HPDE6-E6E7 (cell line): ENCODE results near the gene MPZL1.
A peak's percentile ranks its signal among the peaks of the same experiment; 100 is the strongest.
"Not testable (repeated sequence)": the region's sequence is repeated elsewhere in the genome, so short reads cannot be mapped to it uniquely, and the experiment has no call there.

Experiments used
- DNase-seq: peaks from one replicate; pipeline ENCODE4 v3.0.0; 2011; ENCODE audit warnings: missing footprints; ENCODE audit errors: extremely low spot score

MPZL1 gene

DNA sequence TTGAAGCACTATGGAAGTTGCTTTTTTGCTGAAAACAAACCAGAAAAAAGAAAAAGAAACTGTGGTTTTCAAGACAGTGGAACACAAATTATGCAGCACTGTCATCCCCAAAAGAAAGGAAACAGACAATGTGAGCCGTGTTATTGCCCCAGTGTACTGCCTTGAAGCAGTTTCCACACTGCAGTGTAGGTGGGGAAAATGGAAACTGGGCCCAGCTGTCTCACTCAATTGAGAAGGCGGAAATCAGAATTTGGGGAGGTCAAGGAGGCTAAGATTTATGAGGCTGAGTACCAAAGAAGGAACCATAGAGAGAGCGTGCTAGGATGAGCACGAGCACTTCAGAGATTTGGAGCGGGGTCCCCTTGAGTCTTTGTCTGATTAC lies 55.5 kb downstream of the MPZL1 start:
- no peak for DNase-seq

DNA sequence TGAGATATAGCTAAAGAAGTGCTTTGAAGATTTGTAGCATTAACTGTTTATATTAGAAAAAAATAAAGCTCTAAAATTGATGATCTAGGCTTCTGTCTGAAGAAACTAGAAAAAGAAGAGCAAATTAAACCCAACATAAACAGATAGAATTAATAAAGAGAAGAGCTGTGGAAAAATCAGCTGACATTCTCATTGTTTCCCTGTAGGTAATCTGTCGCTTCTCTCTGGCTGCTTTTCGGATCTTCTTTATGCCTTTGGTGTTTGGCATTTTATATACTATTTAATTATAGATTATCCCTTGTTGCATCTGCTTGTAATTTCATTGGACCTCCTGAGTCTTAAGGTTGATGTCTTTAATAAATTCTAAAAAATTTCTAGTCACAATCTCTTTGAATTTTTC lies 59.8 kb downstream of the MPZL1 start:
- no peak for DNase-seq

DNA sequence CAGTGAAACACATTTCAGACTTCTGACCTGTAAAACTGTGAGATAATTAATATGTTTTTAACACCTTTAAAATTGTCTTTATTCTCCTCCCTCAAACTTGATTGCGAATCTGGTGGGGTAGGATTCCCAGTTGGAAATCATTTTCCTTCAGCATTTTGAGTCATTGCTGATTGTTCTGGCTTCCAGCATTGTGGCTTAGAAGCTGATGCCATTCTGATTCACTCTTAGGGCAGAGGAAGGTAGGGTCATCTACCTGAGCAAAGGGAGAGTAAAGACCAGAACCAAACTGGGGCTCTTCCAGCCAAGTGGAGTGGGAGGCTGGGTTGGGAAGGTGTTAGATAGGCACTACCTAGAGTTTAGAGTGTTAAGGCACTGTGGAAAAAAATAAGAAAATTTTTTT lies 61.2 kb downstream of the MPZL1 start:
- no peak for DNase-seq

DNA sequence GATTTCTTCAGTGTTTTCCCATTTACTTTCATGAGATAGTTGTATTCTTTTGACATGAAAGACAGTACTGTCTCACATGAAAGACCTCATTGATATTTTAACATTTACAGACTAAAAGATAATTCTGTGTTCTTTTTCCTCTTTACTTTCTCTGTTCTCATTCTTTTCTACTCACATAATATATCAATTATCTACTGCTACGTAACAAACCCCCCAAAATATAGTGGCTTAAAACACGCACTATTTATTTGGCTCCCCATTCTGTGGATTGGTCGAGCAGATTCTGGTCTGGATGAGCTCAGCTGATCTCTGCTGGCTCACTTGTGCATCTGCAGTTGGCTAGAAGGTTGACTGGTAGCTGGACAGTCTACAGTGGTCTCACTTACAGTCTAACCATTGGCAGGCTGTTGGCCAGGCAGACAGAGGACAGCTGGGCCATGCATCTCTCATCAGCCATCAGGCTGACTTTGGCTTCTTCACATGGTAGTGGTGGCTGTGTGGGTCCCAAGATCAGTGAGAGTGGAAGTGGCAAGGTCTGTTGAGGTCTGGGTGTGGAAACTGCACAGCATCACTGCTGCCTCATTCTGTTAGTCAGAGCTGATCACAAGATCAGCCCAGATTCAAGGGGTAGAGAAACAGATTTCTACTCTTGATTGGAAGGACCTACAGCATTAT lies 63.2 kb downstream of the MPZL1 start:
- no peak for DNase-seq

DNA sequence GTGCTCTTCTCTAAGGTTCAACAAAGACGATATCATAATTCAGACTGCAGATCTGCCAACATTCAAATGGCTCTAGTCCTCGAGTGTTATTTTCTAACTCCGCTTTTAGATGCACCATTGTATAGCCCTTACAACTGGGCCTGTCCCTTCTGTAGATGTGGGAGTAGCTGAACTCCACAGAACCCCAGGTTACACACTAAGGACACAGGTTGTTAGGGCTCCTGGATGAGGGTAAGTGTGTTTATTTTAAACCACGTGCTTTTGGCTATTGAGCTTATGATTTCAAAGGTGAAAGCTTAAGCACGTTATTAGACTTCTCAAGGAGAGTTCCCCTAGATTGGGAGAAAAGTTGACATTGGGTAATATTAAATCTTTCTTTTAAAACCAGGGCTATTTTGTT lies 64.7 kb downstream of the MPZL1 start:
- DNase-seq: no peak

DNA sequence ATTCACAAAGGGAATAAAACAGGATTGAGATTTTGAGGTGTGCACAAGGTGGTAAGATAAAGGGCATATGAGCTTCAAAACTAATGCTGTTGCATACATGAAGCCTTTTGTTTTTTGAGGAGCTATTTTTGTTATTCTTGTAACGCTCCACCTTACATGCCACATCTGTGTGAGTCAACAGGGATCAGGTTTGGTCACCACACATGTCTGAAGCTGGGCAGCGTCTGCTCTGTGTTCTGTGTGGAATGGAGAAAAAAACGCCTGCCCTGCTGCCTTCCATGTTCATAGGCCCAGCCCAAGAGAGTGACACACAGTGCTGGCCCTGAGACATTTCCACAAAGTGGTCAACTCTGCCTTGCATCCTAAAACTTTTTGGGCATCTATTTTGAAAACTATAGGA lies 67.7 kb downstream of the MPZL1 start:
- DNase-seq: peak; percentile 77

DNA sequence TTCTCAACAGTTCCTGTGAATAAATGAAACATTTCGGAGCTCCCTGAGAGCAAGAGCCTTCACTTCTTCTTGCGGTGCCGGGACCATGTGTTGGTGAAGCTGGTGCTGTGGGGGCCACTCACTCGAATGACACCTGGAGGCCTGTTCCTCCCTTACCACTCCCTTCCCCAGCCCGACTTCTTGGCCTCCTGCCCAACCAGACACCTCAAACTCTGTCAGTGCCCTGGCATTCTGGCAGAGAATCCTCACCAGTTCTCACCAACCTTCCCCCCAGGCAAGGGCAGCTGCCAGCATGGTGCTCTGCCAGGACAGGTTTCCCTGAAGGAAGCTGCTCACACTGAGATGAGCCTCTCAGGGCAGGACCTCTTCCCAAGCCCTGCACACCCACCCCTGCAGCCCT lies 68.3 kb downstream of the MPZL1 start:
- DNase-seq: peak; percentile 67

DNA sequence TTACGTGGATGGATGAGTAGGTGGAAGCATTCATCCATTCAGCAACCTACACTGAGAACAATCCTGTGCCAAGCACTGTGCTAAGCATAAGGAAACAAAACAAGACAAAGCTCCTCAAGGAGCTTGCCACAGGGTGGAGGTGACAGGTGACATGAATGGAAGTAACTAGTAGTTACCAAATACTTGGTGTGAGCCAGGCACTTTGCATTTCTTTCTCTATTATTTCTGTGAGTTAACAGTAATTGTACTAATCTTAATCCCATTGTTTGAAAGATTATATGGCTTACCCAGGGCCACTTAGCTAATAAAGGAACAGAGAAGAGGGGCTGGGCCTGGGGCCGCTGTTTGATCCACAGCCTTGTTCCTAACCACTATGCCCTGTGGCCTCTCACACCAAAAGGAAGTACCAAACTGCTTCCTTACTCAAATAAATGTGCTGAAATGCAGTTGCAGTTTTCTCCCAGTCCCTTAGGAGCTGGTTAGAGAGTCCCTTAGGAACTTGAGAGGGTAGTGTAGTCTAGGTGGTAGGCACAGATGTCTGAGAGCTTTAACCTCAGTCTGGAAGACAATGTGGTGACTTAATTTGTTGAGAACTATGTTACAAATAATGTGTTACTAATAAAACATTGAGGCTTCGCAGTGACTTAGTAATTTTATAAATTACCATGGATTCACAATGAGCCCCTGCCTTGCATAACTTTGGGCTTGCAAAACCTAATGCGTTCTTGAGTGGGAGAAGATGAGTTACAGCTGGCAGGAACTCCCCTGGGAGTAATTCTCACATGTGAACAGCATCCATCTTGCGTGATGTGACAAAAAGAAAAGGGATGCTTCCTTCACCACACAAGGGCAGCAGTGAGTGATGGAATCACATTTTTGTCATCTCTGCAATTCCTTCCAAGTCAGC lies 69.8 kb downstream of the MPZL1 start:
- DNase-seq: no peak

DNA sequence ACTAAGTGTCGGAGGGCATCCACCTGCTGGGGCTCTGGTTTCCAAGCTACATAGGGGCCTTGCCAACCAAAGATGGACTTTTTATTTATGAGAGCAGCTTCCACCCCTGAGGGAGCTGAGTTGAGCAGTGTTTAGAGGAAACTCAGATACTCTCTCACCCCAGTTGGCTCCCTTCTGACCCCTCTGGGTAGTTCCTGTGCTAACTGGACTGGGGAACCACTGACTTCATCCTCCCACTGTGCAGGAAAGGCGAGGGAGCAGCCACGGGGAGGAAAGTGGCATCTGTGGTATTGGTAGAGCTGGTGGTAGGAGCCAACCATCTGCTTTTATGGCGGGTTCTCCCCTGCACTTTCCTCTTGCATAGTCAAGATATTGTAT lies 70.4 kb downstream of the MPZL1 start:
- DNase-seq: no peak

DNA sequence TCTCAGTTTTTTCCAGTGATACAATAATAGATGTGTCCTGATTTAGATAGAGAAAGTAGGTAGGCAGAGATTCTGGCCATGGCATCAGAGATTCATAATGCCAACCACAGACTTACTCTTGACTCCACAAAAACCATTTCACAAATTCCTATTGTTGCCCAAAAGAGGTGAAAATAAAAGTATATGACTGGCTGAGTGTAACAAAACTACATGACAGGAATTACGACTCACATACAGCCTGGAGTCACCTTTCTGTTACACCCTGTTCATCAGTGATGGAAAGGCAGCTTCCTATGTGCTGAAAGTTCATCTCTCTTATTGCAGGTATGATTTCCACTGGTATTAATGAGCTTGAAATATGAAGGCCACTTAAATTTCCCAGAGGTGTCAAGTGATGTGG lies 72.3 kb downstream of the MPZL1 start:
- no peak for DNase-seq

DNA sequence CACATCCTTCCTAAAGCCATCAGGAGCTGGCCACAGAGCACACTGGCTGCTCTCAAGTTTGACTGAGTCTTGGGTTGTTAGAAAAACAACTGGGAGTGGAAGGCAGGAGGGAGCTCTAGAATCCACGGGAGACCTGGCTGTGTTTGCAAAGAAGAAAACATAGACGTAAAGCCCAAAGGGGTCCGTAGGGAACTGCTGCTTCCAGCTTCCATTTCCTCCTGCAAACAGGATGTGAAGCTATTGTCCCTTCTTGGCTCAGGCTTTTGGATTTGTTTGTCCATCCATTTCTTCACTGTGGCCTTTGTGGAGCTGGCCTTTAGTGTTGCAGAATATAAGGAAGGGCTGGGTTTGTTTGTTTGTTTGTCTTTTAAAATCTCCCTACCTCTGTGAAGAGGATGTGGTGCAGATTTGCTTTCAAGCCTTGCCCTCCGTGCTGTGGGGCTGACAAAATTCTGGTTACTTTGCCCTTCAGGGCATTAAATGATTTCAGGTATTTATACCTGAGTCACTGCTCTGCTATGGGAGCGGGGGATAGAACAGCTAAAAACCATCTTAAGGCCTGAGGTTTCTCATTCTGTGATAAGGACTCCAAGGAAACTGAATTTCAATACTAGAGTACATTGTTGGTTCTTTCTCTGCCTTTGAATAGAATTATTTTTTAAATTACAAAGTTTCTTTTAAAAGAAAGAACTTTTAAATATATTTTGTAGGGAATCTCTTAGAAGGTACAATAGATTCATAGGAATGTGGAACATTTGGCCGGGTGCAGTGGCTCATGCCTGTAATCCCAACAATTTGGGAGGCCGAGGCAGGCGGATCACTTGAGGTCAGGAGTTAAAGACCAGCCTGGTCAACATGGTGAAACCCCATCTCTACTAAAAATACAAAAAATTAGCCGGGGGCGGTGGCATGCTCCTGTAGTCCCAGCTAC lies 74.3 kb downstream of the MPZL1 start:
- no peak for DNase-seq

DNA sequence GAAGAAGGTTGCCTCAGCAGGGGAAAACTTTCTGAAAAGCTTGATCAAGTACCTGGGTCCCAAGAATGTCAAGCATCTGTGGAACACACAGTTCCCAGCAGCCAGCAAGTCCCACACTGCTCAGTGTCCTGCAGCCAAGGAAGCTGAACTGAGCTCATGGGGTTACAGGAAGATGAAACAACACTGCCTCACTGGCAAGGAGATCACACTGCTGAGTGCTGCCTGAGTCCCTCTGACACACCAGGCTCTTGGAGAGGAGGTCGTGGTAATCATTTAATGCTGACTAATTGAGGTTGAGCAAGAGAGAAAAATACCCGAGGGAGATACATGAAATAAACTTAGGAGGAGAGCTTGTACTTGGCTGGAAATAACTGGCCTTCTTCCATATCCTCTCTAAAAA lies 75.2 kb downstream of the MPZL1 start:
- DNase-seq: no peak

DNA sequence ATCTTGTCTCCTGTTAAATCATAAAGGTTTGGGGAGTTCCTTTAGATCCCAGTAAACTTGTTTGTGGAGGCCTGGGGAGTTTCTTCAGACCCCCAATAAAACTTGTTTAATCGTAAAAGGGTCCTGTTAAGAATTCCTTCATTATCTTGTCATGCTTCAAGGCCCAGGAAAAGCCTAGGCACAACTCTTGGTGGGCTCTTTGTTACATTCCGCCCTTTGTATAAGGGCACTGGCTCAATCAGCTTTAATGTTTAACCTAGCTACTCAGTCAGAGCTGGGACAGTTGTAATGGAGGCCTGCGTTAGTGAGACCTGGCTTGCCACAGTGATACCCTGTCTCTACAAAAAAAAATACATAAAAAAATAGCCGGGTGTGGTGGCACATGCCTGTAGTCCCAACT lies 77.2 kb downstream of the MPZL1 start:
- no peak for DNase-seq

DNA sequence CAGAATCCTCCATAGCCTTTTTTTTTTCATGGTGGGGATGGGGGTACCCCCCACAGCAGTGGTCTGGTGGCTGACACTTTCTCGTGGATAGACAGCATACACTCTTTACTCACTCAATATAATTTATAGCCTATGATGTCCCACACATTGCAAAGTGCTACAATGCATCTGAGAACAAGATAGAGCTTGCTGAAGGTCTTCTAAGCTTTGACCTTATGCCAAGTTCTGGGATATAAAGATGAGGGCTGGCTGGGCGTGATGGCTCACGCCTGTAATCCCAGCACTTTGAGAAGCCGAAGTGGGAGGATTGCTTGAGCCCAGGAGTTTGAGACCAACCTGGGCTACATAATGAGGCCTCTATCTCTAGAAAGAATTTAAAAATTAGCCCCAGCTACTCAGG lies 78.0 kb downstream of the MPZL1 start:
- DNase-seq: no peak

DNA sequence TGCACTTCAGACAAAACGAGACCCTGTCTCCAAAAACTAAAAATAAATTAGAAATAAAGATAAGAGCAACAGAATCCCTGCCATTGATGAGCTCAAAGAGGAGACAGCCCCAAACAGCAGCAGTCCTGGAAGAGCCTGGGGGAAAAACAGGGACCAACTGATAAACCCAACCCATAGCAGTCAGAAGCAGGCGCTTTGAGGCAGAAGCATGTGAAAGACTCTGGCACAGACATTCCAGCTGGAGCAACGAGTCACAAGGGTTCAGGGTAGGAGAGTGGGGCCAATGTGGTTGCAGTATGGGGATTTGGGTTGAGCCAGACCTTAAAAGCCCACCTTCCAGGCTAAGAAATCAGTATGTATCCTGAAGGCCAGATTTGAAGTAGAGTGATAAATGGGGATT lies 78.5 kb downstream of the MPZL1 start:
- no peak for DNase-seq

DNA sequence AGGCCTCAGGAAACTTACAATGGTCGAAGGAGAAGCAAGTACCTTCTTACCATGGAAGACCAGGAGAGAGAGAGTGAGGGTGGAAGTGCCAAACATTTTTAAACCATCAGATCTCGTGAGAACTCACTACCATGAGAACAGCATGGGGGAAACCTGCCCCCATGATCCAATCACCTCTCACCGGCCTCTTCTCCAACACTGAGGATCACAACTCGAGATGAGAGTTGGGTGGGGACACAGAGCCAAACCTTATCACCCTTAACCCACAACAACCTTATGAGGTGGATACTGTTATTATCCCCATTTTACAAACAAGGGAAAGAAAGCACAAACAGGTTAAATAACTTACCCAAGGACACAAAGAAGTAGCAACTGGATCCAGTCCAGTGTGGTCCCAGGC lies 80.5 kb downstream of the MPZL1 start:
- DNase-seq: no peak

DNA sequence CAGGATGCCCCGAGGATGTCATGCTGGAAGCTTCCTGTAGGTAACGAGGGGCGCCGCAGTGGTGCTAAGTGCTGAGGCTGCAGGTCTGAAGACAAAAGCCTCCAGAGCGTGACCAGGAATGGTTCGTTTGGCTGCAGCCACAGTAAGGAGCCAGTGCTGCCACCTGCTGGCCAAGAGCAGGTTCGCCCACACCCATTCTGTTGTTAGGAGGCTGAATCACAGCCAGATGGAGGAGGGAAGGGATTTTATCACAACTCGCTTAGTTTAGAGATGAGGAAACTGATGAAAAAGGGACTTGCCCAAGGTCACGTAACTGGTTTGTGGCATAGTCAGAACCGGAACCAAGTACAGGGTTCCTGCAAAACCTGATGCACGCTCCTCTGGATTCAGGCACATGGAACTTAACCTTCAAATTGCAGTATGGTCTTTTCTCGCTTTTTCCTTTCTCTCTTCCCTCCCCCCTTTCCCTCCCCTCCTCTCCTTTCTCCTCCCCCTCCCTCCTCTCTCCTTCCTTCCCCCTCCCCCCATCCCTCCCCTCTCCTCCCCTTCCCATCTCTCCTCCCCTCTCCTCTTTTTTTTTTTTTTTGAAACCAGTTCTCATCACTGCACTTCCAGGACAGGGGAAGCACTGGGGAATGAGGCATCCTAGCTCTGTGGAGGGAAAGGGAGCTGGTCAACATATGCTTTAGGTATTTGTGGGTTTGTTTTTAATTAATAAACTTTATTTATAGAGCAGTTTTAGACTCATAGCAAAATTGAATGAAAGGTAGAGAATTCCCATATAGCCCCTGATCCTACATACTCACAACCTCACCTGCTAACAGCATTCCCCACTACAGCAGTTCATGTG lies 81.8 kb downstream of the MPZL1 start:
- DNase-seq: peak; percentile 87

DNA sequence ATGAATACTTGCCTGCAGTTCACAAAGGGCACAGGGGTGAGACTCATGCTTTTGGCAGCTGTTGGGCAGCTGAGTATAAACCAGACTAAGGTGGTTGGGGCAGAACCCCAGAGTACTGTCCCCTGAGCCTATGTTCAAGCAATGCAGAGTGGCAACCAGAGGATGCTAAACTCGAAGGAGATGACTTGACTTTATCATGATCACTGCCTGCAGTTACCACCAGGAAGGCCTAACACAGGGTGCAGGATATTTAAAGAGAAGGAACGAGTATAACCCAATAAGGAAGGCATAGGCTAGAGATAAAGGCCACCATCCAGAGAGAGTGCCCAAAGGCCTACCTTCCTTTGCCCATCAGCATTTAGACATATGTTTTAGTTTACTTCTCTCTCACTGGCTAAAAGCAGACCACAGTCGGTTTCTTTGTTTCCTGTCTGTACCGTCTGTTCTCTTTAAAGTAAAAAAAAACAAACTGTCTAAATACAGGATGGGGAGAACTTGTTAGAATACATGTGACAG lies 83.3 kb downstream of the MPZL1 start:
- DNase-seq: no peak

DNA sequence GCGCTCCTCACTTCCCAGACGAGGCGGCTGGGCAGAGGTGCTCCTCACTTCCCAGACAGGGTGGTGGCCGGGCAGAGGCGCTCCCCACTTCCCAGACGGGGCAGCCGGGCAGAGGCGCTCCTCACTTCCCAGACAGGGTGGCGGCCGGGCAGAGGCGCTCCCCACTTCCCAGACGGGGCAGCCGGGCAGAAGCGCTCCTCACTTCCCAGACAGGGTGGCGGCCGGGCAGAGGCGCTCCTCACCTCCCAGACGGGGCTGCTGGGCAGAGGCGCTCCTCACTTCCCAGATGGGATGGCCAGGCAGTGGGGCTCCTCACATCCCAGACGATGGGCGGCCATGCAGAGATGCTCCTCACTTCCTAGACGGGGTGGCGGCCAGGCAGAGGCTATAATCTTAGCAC lies 84.5 kb downstream of the MPZL1 start:
- DNase-seq: not testable (repeated sequence)

DNA sequence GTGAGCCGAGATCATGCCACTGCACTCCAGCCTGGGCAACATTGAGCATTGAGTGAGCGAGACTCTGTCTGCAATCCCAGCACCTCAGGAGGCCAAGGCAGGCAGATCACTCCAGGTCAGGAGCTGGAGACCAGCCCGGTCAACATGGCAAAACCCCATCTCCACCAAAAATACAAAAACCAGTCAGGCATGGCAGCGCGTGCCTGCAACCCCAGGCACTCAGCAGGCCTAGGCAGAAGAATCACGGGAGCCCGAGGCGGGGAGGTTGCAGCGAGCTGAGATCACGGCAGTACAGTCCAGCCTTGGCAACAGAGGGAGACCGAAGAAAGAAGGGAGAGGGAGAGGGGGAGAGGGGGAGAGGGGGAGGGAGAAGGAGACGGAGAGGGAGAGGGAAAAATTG lies 84.9 kb downstream of the MPZL1 start:
- not testable (repeated sequence) for DNase-seq

DNA sequence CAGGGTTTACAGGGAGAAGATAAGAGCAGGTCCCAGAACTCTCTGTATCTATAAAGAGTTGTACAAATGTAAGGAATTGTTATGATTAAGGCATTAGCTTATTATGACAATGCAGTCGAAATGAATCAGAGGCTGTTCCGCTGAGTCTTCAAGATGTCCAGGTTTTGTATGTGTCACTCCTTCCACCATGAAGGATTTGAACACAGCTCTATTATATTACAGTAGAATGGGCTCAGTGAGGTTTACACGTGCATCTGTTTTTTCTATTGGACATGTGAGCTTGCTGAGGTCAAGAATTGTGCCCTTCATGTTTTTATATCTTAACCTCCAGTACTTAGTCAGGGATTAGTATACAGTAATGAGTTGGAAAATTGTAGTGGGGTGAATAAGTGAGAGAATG lies 86.3 kb downstream of the MPZL1 start:
- no peak for DNase-seq
